HepG2 (cell line): ENCODE results near the gene CNKSR3. TPM values are rescaled to one million over a fixed set of nuclear protein-coding genes. Genes with fewer than 3 reads are reported as not detected.
A peak's percentile ranks its signal among the peaks of the same experiment; 100 is the strongest.

ENCODE experiments used
- ATAC-seq: fragments of 200-7000 bp; cut with Tn5 transposase; 3 replicates; pipeline ENCODE4 v1.9.1; 2020; ENCODE audit warnings: mild to moderate bottlenecking, moderate library complexity
- BruUV-seq: library from RNA; stranded (reverse); fragments of 400-500 nt; replicated peaks from 2 replicates; lab custom pipeline; 2021; lab: Mats Ljungman, UMichigan
- CTCF ChIA-PET: fragments of 300-600 bp; formaldehyde crosslinking; extraction: SDS; loops from one replicate; lab custom pipeline; 2021; ENCODE audit warnings: low total read pairs, inconsistent platforms, low intra/inter-chr PET ratio; lab: Yijun Ruan, JAX
- POLR2A ChIA-PET: fragments of 350-600 bp; sonication (Branson Sonifier 250); formaldehyde crosslinking; loops from one replicate; lab custom pipeline; 2020; ENCODE audit warnings: antibody characterized with exemption, inconsistent platforms; lab: Yijun Ruan, JAX
- DNase-seq: peaks from one replicate; pipeline ENCODE4 v3.0.0-alpha.2; 2015; ENCODE audit warnings: low spot score
- FAIRE-seq: peaks from 3 replicates; lab custom pipeline; 2011; peaks lifted over from hg19 to GRCh38; lab: Jason Lieb, UNC
- H2AFZ ChIP-seq: one replicate; pipeline ENCODE4 v1.6.1; 2011; ENCODE audit warnings: low read length, inconsistent platforms
- H3K27ac ChIP-seq: fragments of 300-600 bp; 3 replicates; pipeline ENCODE4 v1.8.0; 2011; ENCODE audit warnings: mixed run types, mild to moderate bottlenecking, mixed read lengths, low read length, inconsistent platforms; ENCODE audit not compliant: insufficient read depth; ENCODE audit errors: extremely low read length
- H3K27me3 ChIP-seq, 2 experiments: fragments of 200-600 bp in 1 of 2; 2 replicates in 1 of 2; 3 replicates in 1 of 2; pipeline versions ENCODE4 v1.6.0 to v1.8.0; 2011; ENCODE audit warnings: low read length in 2 of 2, mild to moderate bottlenecking in 2 of 2, moderate library complexity in 2 of 2, inconsistent platforms in 1 of 2; ENCODE audit not compliant: insufficient read depth in 2 of 2, control insufficient read depth in 1 of 2
- H3K36me3 ChIP-seq, 2 experiments: fragments of 200-600 bp in 1 of 2; replicated peaks in 1 of 2; 2 replicates in 1 of 2; 3 replicates in 1 of 2; pipeline versions ENCODE4 v1.5.1 to v1.8.0; 2011; ENCODE audit warnings: low read length in 2 of 2, inconsistent platforms in 1 of 2; ENCODE audit not compliant: insufficient read depth in 2 of 2, control insufficient read depth in 1 of 2
- H3K4me1 ChIP-seq: 2 replicates; pipeline ENCODE4 v1.5.1; 2012; ENCODE audit warnings: low read length, inconsistent platforms; ENCODE audit not compliant: insufficient read depth
- H3K4me2 ChIP-seq: 2 replicates; pipeline ENCODE4 v1.6.0; 2011; ENCODE audit warnings: low read depth, low read length, inconsistent platforms
- H3K4me3 ChIP-seq, 3 experiments: fragments of 200-600 bp in 1 of 3; sonication (generic), shearing (Covaris generic) in 1 of 3; replicated peaks in 1 of 3; 2 replicates each; pipeline ENCODE4 v1.5.1; 2011 to 2016; ENCODE audit warnings: low read length in 3 of 3, inconsistent platforms in 2 of 3, low read depth in 2 of 3, mild to moderate bottlenecking in 2 of 3, control low read depth in 1 of 3, mixed read lengths in 1 of 3; ENCODE audit not compliant: insufficient read depth in 1 of 3
- H3K79me2 ChIP-seq: one replicate; pipeline ENCODE4 v1.6.1; 2011; ENCODE audit warnings: low read length, inconsistent platforms; ENCODE audit not compliant: insufficient read depth
- H3K9ac ChIP-seq: 2 replicates; pipeline ENCODE4 v1.6.0; 2011; ENCODE audit warnings: mild to moderate bottlenecking, low read depth, low read length, inconsistent platforms; ENCODE audit not compliant: insufficient read depth
- H3K9me3 ChIP-seq: 2 replicates; pipeline ENCODE4 v1.5.1; 2012; ENCODE audit warnings: mild to moderate bottlenecking, low read length
- H4K20me1 ChIP-seq: 2 replicates; pipeline ENCODE4 v1.6.0; 2011; ENCODE audit warnings: inconsistent platforms, mild to moderate bottlenecking, low read length, moderate library complexity; ENCODE audit not compliant: insufficient read depth
- FOXA1 ChIP-seq, 2 experiments: fragments of 450-650 bp in 1 of 2; sonication (generic) in 1 of 2; formaldehyde crosslinking in 1 of 2; IDR thresholded peaks; 2 replicates each; pipeline versions ENCODE4 v1.4.0 to v1.6.1; 2016 to 2020; ENCODE audit warnings: missing genetic modification reagents in 1 of 2
- HMGA1 ChIP-seq: sonication (generic); formaldehyde crosslinking; conservative IDR thresholded peaks from 2 replicates; pipeline ENCODE4 v1.4.0; 2020; ENCODE audit warnings: missing genetic modification reagents
- PCBP1 ChIP-seq: fragments of 200-400 bp; formaldehyde crosslinking; IDR thresholded peaks from 2 replicates; pipeline ENCODE4 v1.6.1; 2017; ENCODE audit warnings: mild to moderate bottlenecking, low read depth, low read length, borderline replicate concordance
- TAF15 ChIP-seq: fragments of 200-400 bp; formaldehyde crosslinking; IDR thresholded peaks from one replicate; pipeline ENCODE4 v1.6.1; 2018; ENCODE audit warnings: mild to moderate bottlenecking, low read depth, low read length; ENCODE audit not compliant: poor library complexity, severe bottlenecking
- ZNF609 ChIP-seq: sonication (generic); formaldehyde crosslinking; IDR thresholded peaks from 2 replicates; pipeline ENCODE4 v1.4.0; 2020; ENCODE audit warnings: mild to moderate bottlenecking, missing genetic modification reagents, borderline replicate concordance
- ZNF782 ChIP-seq: sonication (generic); formaldehyde crosslinking; IDR thresholded peaks from 2 replicates; pipeline ENCODE4 v1.4.0; 2020; ENCODE audit warnings: missing genetic modification reagents, mild to moderate bottlenecking, borderline replicate concordance
- ZSCAN12 ChIP-seq: sonication (generic); formaldehyde crosslinking; IDR thresholded peaks from 2 replicates; pipeline ENCODE4 v1.9.0; 2021; ENCODE audit warnings: mild to moderate bottlenecking, missing genetic modification reagents
- in situ Hi-C: cut with HindIII; loops from 2 replicates; pipeline ENCODE4 v1.10.0; 2017; ENCODE audit warnings: low pct_unique_long_range_greater_than_20kb; ENCODE audit not compliant: extremely low pct_ligation_motif_present
- intact Hi-C: fragments of 100-400 bp; cut with micrococcal nuclease; formaldehyde crosslinking; loops from one replicate; pipeline ENCODE4 v1.10.0; 2022; ENCODE audit not compliant: unreplicated experiment
- polyA plus RNA-seq, 8 experiments: library from polyadenylated mRNA; depleted of rRNA in 3 of 8; stranded (reverse) in 7 of 8; unstranded in 1 of 8; fragments of >200 nt; fragmentation: Illumina TruSeq in 4 of 8; extraction: Trizol in 4 of 8; gene quantifications; 2 replicates each; pipeline versions ENCODE4 v1.2.1 to v1.2.3, GENCODE V29; 2011 to 2016; ENCODE audit warnings: low read depth in 4 of 8, missing spikeins in 1 of 8, mixed read lengths in 1 of 8; ENCODE audit not compliant: insufficient read depth in 1 of 8
- total RNA-seq, 5 experiments: library from RNA; depleted of rRNA; stranded (reverse); fragments of >200 nt; fragmentation: Illumina TruSeq; extraction: Trizol; gene quantifications; 2 replicates each; pipeline ENCODE4 v1.2.3, GENCODE V29; 2016; ENCODE audit warnings: low read depth in 1 of 5
- TF ChIP-seq, protein P1 (sequence below): sonication (generic); formaldehyde crosslinking; conservative IDR thresholded peaks from 2 replicates; pipeline ENCODE4 v1.8.1; 2023; ENCODE audit warnings: missing genetic modification reagents

CNKSR3 gene
- total and polyA plus RNA-seq, 2 of the 13 experiments (the other 11 are each of a cell fraction or from before 2014, with no cell fraction given) = 9.2 to 38.6 TPM

DNA sequence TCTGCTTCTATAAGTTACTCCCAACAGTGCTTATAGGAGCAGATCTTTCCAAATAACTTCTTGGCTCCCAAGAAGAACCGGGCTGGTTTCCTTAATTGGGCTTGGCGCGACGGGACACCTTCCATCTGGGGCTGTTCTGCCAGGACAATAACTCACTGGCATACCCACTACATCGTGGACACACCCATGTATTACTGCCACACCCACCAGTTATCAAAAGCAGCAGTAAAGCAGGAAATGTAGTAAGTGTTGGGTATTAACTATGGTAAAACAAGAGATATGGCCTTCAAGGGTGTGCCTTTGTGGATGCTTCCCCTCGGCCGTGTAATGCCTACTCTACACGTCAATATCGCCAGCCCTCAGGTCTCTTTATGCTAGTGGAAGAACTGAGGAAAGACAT is 24.7 kb downstream of the CNKSR3 start (continued):
- TF ChIP-seq ZNF609 (CRISPR knock-in tag) = no peak
- TF ChIP-seq FOXA1 (IDR thresholded peaks at IDR 0.05) = no peak
- TF ChIP-seq FOXA1 (CRISPR knock-in tag; IDR thresholded peaks at IDR 0.05) = no peak
- TF ChIP-seq, protein P1, sequence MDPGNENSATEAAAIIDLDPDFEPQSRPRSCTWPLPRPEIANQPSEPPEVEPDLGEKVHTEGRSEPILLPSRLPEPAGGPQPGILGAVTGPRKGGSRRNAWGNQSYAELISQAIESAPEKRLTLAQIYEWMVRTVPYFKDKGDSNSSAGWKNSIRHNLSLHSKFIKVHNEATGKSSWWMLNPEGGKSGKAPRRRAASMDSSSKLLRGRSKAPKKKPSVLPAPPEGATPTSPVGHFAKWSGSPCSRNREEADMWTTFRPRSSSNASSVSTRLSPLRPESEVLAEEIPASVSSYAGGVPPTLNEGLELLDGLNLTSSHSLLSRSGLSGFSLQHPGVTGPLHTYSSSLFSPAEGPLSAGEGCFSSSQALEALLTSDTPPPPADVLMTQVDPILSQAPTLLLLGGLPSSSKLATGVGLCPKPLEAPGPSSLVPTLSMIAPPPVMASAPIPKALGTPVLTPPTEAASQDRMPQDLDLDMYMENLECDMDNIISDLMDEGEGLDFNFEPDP (CRISPR knock-in tag) = 0 out of 2 replicates have a peak, but pooled peaks have one; percentile 64
- no peak for TF ChIP-seq HMGA1 (CRISPR knock-in tag)
- TF ChIP-seq ZNF782 (CRISPR knock-in tag) = no peak

DNA sequence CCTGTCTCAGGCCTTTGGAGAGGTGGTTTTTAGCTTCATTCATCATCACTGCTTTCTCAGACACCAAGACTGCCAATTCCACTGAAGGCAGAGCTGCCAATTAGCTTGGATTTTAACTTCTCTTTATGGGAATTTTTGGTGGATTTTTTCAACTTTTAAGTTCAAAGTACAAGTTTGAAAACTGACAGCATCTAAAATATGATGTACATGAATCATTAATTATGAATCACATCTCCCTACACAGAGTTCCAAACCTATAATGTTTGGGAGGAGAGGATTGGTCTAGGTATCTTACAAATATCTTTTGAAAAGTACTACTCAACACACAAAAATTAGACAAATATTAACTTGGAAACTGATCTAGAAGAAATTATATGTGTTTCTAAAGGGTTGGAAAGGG is 25.5 kb downstream of the CNKSR3 start:
- Histone ChIP-seq H3K4me2 (no peak overlapping the region), H3K4me3 (no peak overlapping the region), H3K36me3 (peaks cover 1 to 19% of the 10 kb centered on the region in 2 experiments; a peak in 2 of 5 replicates), H3K27ac (no peak overlapping the region), H3K27me3 (no peaks in the 10 kb centered on the region), H3K9me3 (no peaks in the 10 kb centered on the region), H3K4me1 (peaks cover 52% of the 10 kb centered on the region), H3K9ac (no peak overlapping the region), H2AFZ (no peak overlapping the region), H3K79me2 (peaks cover 85% of the 10 kb centered on the region), H4K20me1 (peaks cover 16% of the 10 kb centered on the region)
- ChIA-PET POLR2A (no interaction called here), CTCF (no interaction called here)
- no peak for DNase-seq
- in situ Hi-C loops (no loop called here), intact Hi-C loops (no loop called here)
- ATAC-seq = no peak
- BruUV-seq = no TSS peak
- TF ChIP-seq ZSCAN12 (CRISPR knock-in tag) = no peak
- no peak for TF ChIP-seq TAF15
- TF ChIP-seq PCBP1 = no peak
- FAIRE-seq = no peak
